ENCODE measurements around the gene ABHD12. TPM values are rescaled to one million over a fixed set of nuclear protein-coding genes. Genes with fewer than 3 reads are reported as not detected.
A peak's percentile ranks its signal among the peaks of the same experiment; 100 is the strongest.
"Not testable (repeated sequence)": the region's sequence is repeated elsewhere in the genome, so short reads cannot be mapped to it uniquely, and the experiment has no call there.

Gene ABHD12
- total RNA-seq = 10 to 100 TPM; 42.4 to 76.1 TPM
- long read RNA-seq, transcript ABHD12-202 (13 exons, 1,725 nt) = minor isoform, 17 of 250 reads
- long read RNA-seq, transcript ABHD12-201 (13 exons, 2,117 nt) = major isoform, 197 of 250 reads
- long read RNA-seq, partial matches to known transcripts = 3 of 250 reads
- long read RNA-seq, other reads (novel, unspliced or antisense) = 33 of 250 reads

GRCh38 chr20:25390538-25391528 is at the start of gene ABHD12:
TSS of gene ABHD12 (minus strand) at chr20:25390835. CDS start at chr20:25390703, 132 bp downstream.
- ATAC-seq (peak; percentile 95), DNase-seq (peak; percentile 96 to 97)
- intact Hi-C loops (cut with DNase I, micrococcal nuclease) = no loop called here

DNA sequence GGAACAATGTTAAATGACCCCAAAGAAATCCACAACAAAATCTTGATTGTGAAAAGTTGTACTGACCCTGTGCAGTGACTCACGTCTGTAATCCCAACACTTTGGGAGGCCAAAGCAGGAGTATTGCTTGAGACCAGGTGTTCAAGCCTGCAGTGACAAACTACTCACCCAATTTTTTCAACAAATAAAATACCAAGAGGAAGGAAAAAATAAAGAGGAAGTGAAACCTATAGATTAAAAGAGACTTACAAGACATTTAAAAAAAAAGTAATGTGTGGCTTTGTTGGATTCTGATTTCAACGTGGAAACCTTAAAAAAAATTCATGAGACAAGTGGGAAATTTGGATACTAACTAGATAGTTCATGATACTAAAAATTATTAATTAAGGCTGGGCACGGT is 48.7 kb upstream of the ABHD12 start:
- ATAC-seq (no peak), DNase-seq (no peak)
- intact Hi-C loops (cut with DNase I, micrococcal nuclease) = no loop called here

DNA sequence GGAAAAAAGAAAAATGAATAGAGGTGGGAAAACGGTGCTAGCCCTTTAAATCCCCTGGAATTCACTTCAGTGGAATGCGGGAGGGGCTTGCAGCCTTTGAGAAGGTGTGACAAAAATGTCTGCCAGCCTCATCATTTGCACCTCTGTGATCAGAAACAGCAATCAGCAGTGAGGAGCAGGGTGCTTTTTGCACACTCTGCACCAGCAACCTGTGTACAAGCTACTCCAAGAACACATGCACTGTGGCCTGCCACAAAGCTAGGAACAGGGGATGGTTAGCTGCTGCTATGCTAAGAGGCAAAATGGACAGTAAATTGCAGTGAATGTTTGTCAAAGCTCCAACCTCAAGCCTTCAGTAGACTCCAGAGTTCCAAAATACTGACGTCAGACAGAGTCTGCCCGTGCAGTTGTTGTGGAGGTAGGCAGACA is 46.5 kb upstream of the ABHD12 start:
- ATAC-seq (no peak), DNase-seq (no peak)
- intact Hi-C loops (cut with DNase I, micrococcal nuclease) = no loop called here

- ATAC-seq = no peak
- intact Hi-C loops (cut with DNase I, micrococcal nuclease) = no loop called here
- DNase-seq = no peak
Measured at GRCh38 chr20:25424536-25424935, 33.9 kb upstream of the ABHD12 start.

DNA sequence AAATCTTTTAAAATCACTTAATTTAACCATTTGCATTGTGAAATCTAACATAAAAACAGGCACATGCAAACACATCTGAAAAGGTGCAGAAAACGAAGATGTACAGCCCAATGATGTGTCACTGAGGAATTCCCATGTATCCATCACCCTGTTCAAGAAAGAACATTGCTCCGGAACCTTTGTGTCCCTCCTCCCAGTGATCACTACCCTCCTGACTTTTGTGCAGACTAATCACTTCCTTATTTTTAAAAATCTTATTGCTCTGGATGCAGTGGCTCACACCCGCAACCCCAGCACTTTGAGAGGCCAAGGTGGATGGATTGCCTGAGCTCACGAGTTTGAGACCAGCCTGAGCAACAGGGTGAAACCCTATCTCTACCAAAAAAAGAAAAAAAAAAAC is 31.4 kb upstream of the ABHD12 start:
- ATAC-seq = no peak
- intact Hi-C loops (cut with DNase I, micrococcal nuclease) = no loop called here

DNA sequence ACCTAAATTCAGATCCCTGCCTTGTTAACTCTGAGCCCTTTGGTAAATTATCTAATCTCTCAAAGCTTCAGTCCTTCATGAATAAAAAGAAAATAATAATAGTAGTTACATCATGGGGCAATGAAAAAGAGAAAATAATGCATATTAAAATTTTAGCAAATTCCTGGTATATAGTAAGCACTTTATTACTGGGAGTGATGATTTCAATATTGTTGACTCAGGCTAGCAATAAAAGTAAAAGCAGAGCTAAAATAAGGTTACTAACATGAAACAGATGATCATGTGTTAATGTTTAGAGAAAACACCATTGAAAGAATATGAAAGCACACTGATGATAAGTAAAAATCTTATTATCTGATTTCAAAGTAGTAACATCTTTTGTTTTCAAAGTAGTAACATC is 30.5 kb upstream of the ABHD12 start:
- intact Hi-C loops (cut with DNase I, micrococcal nuclease) = no loop called here
- DNase-seq (no peak), ATAC-seq (no peak)

More for the DNA sequence above, 31.4 kb upstream of the ABHD12 start:
- DNase-seq = no peak

- ATAC-seq (no peak), DNase-seq (no peak)
- intact Hi-C loops (cut with DNase I, micrococcal nuclease) = no loop called here
Measured at GRCh38 chr20:25418776-25419175, 28.1 kb upstream of the ABHD12 start.

DNA sequence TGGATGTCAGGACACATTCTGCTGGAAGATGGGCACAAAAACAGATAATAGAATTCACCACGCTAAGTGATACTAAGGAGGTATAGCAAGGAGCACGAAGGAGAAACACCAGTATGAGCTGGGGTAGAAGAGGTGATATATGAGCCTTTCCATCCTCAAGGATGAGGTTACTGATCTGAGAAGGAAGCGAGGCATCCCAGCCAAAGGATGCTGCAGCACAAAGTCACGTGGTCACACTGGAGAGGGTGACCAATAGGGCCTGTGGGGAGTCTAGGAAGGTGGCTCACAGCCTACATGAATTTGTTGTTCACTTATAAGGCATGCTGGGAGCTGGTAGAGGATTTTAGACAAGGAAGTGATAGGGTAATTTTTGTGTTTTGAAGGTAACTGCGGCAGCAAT is 18.3 kb upstream of the ABHD12 start:
- intact Hi-C loops (cut with DNase I, micrococcal nuclease) = loop anchor here (10.0 kb wide), 2 partner anchors 114 to 414 kb away; partner anchors contain the start of gene APMAP (in 1 of the 2)
- no peak for DNase-seq
- no peak for ATAC-seq

- intact Hi-C loops (cut with DNase I, micrococcal nuclease) = loop anchor here (10.0 kb wide), 2 partner anchors 113 to 413 kb away; partner anchors contain the start of gene APMAP (in 1 of the 2)
- DNase-seq = no peak
- ATAC-seq = no peak
Measured at GRCh38 chr20:25408170-25408547, 17.5 kb upstream of the ABHD12 start.

DNA sequence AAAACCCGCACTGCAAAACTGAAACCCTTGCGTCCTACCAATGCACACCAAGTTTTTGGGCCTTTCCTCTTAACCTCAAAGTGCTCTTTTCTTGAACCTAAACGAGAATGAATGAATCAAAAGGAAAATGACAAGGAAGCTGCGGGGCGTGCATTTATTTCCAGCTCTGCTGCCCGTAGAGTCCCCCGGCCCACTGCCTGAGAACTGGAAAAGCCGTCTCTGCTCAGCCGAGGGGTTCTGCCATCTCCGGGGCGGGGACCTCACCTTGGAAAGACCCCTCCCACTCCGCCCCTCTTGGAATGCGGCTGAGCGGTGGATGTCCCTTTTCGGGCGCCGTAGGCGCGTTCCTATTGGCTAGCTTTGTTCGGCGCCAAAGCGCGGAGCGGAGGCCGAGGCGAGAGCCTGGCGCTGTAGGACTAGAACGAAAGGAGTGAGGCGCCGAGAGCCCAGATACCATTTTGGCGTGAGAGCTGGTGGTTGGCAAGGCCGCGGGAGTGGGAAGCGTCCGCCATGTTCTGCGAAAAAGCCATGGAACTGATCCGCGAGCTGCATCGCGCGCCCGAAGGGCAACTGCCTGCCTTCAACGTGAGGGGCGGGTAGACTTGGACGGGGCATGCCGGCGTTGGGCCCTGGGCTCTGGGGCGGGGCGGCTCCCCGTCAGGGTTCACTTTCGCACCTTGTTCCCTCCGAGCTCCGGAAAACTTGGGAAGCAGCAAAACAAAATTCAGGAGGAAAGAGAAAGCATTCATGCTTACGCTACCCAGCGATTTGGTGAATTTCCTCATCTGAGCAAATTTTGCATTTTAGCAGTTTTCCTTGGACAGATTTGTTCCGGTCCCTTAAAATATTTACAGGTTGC is 16.9 kb upstream of the ABHD12 start, which contains the start of gene GINS1:
Gene GINS1 (plus strand): TSS at position 363 of the 859 bp plus-strand sequence. CDS start 148 bp downstream, at position 511.
- intact Hi-C loops (cut with DNase I, micrococcal nuclease) = loop anchor here (10.0 kb wide), 2 partner anchors 113 to 413 kb away; partner anchors contain the start of gene APMAP (in 1 of the 2)
- ATAC-seq (peak; percentile 97), DNase-seq (peak; percentile 83 to 86)

DNA sequence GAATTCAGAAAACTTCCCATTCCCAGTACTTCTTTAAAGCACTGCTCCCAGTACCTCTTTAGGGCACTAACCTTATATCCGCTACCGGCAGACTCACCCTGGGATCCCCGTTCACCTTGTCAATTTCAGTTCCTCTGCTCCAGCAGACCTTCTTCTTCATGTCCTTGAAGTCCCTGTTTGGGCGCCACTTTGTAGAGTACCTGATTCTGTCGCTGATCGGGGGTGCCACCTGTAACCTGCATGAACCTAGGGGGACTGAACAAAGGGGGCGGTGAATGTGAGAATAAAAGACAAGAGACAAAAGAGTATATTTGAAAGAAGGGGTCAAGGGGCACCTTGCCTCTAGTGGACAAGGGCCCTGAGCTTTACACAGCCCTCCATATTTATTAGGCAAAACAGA is 11.9 kb upstream of the ABHD12 start:
- intact Hi-C loops (cut with DNase I, micrococcal nuclease) = loop anchor here (10.0 kb wide), 2 partner anchors 108 to 408 kb away; partner anchors contain the start of gene APMAP (in 1 of the 2)
- DNase-seq (no peak), ATAC-seq (no peak)

GRCh38 chr20:25400291-25400732 is 9.7 kb upstream of the ABHD12 start:
- intact Hi-C loops (cut with DNase I, micrococcal nuclease) = loop anchor here (10.0 kb wide), 2 partner anchors 106 to 406 kb away; partner anchors contain the start of gene APMAP (in 1 of the 2)
- not testable (repeated sequence) for ATAC-seq, DNase-seq

- intact Hi-C loops (cut with DNase I, micrococcal nuclease) = no loop called here
- ATAC-seq (peak; percentile 70), DNase-seq (no peak)
Measured at GRCh38 chr20:25399037-25399430, 8.4 kb upstream of the ABHD12 start.

GRCh38 chr20:25398376-25399036 is 7.9 kb upstream of the ABHD12 start:
- intact Hi-C loops (cut with DNase I, micrococcal nuclease) = no loop called here
- ATAC-seq (peak; percentile 46), DNase-seq (no peak)

DNA sequence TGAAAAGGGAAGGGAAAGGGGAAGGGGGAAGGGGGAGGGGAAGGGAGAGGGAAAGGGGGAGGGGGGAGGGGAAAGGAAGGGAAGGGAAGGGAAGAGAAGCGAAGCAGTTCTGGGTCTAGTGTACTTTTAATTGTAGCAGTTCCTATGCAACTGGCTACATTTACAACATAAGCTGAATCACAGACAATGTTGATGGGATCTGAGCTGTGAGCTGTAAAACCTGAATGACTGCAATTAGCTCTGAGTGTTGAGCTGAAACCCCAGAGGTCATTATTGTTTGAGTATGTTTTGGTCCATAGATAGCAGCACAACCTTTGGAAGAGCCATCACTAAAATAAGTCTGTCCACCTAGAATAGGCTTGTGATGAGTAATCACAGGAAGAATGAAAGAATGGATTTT is 7.2 kb upstream of the ABHD12 start:
- ATAC-seq (peak; percentile 68), DNase-seq (no peak)
- intact Hi-C loops (cut with DNase I, micrococcal nuclease) = no loop called here

GRCh38 chr20:25397096-25397495 is 6.5 kb upstream of the ABHD12 start:
- peak in 1 of 2 donors; percentile 33 for DNase-seq

GRCh38 chr20:25394996-25395395 is 4.4 kb upstream of the ABHD12 start:
- intact Hi-C loops (cut with DNase I, micrococcal nuclease) = no loop called here
- DNase-seq (no peak), ATAC-seq (no peak)

More at GRCh38 chr20:25397096-25397495, 6.5 kb upstream of the ABHD12 start:
- intact Hi-C loops (cut with DNase I, micrococcal nuclease) = no loop called here
- ATAC-seq = peak; percentile 71

DNA sequence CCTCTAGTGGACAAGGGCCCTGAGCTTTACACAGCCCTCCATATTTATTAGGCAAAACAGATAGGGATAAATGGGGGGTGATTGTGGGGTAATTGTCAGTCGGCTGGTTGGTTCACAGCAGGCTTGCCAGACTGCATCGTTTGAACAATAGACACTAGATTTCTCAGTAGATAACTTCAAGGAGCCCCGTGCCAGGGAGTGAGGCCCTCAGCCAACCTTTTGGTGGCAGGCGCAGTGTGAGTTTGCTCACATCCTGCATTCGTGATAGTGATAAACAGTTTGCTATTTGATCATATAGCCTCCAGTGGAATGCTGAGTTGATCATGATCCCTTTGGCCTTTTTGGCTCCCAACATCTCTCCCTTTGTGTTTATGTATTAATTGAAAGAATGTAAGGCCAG is 3.6 kb upstream of the ABHD12 start:
- intact Hi-C loops (cut with DNase I, micrococcal nuclease) = no loop called here
- ATAC-seq (no peak), DNase-seq (no peak)

Data from left colon (tissue), 2 donors.